Tibial nerve (tissue), 4 donors: ENCODE results near the gene RFX4. TPM values are rescaled to one million over a fixed set of nuclear protein-coding genes. Genes with fewer than 3 reads are reported as not detected.

ENCODE experiments used
- DNase-seq, 2 donors: peaks; one replicate each; pipeline ENCODE4 v3.0.0-alpha.2; 2019; ENCODE audit warnings: low spot score in 2 of 2
- H3K27ac ChIP-seq, 4 donors: fragments of 200-600 bp; sonication (generic) in 3 of 4; one replicate each; pipeline ENCODE4 v1.5.1; 2017 to 2019; ENCODE audit warnings: mild to moderate bottlenecking in 1 of 4
- H3K27me3 ChIP-seq, 2 donors: fragments of 200-600 bp; sonication (generic) in 1 of 2; one replicate each; pipeline versions ENCODE4 v1.5.1 to v1.6.0; 2017 to 2019
- H3K36me3 ChIP-seq, 3 donors: fragments of 200-600 bp; sonication (generic); one replicate each; pipeline ENCODE4 v1.5.1; 2018 to 2019
- H3K4me1 ChIP-seq, 4 donors: fragments of 200-600 bp; sonication (generic) in 3 of 4; one replicate each; pipeline ENCODE4 v1.5.1; 2017 to 2019
- H3K4me3 ChIP-seq, 4 donors: fragments of 200-600 bp; sonication (generic) in 3 of 4; one replicate each; pipeline ENCODE4 v1.5.1; 2017 to 2019; ENCODE audit warnings: mild to moderate bottlenecking in 1 of 4, moderate library complexity in 1 of 4
- H3K9me3 ChIP-seq, 4 donors: fragments of 200-600 bp; sonication (generic) in 3 of 4; one replicate each; pipeline ENCODE4 v1.5.1; 2017 to 2019
- CTCF ChIP-seq, 5 experiments: fragments of 200-600 bp in 3 of 5; fragments of 450-650 bp in 2 of 5; sonication (generic) in 3 of 5; IDR thresholded peaks; one replicate each; pipeline ENCODE4 v1.5.1; 2016 to 2019; ENCODE audit warnings: antibody characterized with exemption in 5 of 5, mild to moderate bottlenecking in 3 of 5, moderate library complexity in 2 of 5
- EP300 ChIP-seq, 2 donors: sonication (generic); formaldehyde crosslinking; IDR thresholded peaks; one replicate each; pipeline ENCODE4 v1.6.1; 2017; ENCODE audit warnings: antibody characterized with exemption in 2 of 2, mild to moderate bottlenecking in 1 of 2
- POLR2A ChIP-seq, 2 donors: fragments of 450-650 bp; IDR thresholded peaks; one replicate each; pipeline ENCODE4 v1.6.1; 2017; ENCODE audit warnings: antibody characterized with exemption in 2 of 2, mild to moderate bottlenecking in 2 of 2, moderate library complexity in 2 of 2
- WGBS, 2 donors: methylation state at CpG; one replicate each; pipeline ENCODE4 v1.1.5; 2018; 5-methylcytosine and 5-hydroxymethylcytosine counted together
- total RNA-seq, 4 donors: library from RNA; depleted of rRNA; stranded (reverse); fragments of >200 nt; gene quantifications; one replicate each; pipeline ENCODE4 v1.1.0, GENCODE V29; 2016

Gene RFX4
- total RNA-seq, 4 donors from 2014 or later = not detected

GRCh38 chr12:106670131-106670530 lies 87.3 kb downstream of the RFX4 start:
- no peak for TF ChIP-seq POLR2A (IDR thresholded peaks at IDR 0.05)
- no peak for TF ChIP-seq EP300 (IDR thresholded peaks at IDR 0.05)
- no peak for TF ChIP-seq CTCF (IDR thresholded peaks at IDR 0.05)
- WGBS, 2 donors = 77 to 81% methylated on average over 3 of the region's 3 CpGs
- no peaks in the 10 kb centered on the region for H3K9me3 ChIP-seq
- H3K4me3 ChIP-seq = no peak overlapping the region
- H3K27ac ChIP-seq = no peak overlapping the region
- H3K27me3 ChIP-seq = no peaks in the 10 kb centered on the region
- no peaks in the 10 kb centered on the region for H3K36me3 ChIP-seq
- peaks cover 0 to 5% (median 0%) of the 10 kb centered on the region in 4 donors for H3K4me1 ChIP-seq
- no peak for DNase-seq

- Histone ChIP-seq H3K4me3 (no peak overlapping the region), H3K27me3 (no peaks in the 10 kb centered on the region), H3K36me3 (no peaks in the 10 kb centered on the region), H3K9me3 (no peaks in the 10 kb centered on the region), H3K4me1 (peaks cover 0 to 5% (median 0%) of the 10 kb centered on the region in 4 donors), H3K27ac (no peak overlapping the region)
- WGBS, 2 donors = 88 to 91% methylated on average over 6 of the region's 6 CpGs
- DNase-seq = no peak
- TF ChIP-seq POLR2A (IDR thresholded peaks at IDR 0.05) = no peak
- no peak for TF ChIP-seq CTCF (IDR thresholded peaks at IDR 0.05)
- no peak for TF ChIP-seq EP300 (IDR thresholded peaks at IDR 0.05)
Measured at GRCh38 chr12:106671840-106672239, 89.0 kb downstream of the RFX4 start.

DNA sequence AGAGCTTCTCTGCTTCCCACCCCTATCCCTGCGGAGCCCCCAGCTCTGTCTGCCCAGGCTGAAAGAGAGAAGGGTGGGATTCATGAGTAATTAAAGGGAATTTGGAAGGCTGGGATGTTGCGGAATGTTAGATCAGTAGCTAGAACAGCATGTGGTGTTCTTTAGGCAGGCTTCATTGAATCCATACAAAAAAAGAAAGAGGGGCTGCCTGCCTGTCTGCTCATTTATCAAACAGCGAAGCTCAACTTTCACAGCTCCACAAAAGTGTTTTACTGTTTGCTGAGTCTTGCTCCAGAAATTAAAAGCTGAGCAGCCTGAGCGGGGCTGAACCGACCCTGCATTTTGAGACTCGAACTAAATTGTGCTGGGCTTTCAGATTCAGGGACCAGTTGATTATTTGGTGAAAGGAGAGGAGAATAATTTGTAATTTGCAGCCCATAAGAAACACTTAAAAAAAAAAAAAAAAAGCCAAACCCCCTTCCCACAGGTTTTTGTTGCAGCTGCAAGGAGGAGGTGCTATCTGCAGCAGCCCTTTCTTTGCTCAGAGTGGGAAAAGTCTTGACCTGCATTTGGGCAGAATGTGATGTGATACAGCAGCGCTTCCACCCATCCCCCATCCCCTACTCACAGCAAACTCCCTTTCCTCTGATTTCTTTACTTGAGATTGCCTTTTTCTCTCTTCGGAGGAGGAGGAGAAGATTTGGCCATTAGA lies 89.7 kb downstream of the RFX4 start:
- no peak overlapping the region for H3K4me3 ChIP-seq
- WGBS, 2 donors = 35 to 37% methylated on average over 8 of the region's 8 CpGs
- TF ChIP-seq CTCF (IDR thresholded peaks at IDR 0.05) (no peak), EP300 (IDR thresholded peaks at IDR 0.05) (no peak), POLR2A (IDR thresholded peaks at IDR 0.05) (no peak)
- no peaks in the 10 kb centered on the region for H3K9me3 ChIP-seq
- no peaks in the 10 kb centered on the region for H3K36me3 ChIP-seq
- H3K4me1 ChIP-seq = peaks cover 0 to 5% (median 0%) of the 10 kb centered on the region in 4 donors
- no peak for DNase-seq
- H3K27me3 ChIP-seq = no peaks in the 10 kb centered on the region
- H3K27ac ChIP-seq = no peak overlapping the region

DNA sequence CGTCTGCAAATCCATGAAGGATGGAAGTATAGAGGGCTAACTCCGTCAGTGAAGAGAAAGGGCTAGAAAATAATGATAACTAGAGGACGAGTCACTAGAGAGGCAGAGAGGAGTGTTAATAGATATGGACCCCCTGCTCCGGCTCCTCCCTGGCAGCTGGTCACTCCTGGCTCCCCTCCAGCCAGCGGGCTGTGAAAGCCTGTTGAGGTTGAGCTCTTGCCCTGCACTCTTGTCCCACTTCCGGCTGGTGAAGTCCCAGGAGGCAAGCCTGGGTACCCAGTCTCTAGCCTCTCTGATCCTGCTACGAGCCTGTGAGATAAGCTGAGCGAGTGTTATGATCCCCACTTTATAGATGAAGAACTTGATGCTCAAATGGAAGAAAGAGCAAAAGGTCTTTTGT lies 90.3 kb downstream of the RFX4 start:
- 40% methylated on average over 8 of the region's 8 CpGs for WGBS, 2 donors
- H3K27ac ChIP-seq = no peak overlapping the region
- peaks cover 0 to 5% (median 0%) of the 10 kb centered on the region in 4 donors for H3K4me1 ChIP-seq
- H3K4me3 ChIP-seq = no peak overlapping the region
- no peak for DNase-seq
- no peaks in the 10 kb centered on the region for H3K27me3 ChIP-seq
- H3K9me3 ChIP-seq = no peaks in the 10 kb centered on the region
- no peaks in the 10 kb centered on the region for H3K36me3 ChIP-seq
- no peak for TF ChIP-seq POLR2A (IDR thresholded peaks at IDR 0.05)
- TF ChIP-seq EP300 (IDR thresholded peaks at IDR 0.05) = no peak
- TF ChIP-seq CTCF (IDR thresholded peaks at IDR 0.05) = no peak

DNA sequence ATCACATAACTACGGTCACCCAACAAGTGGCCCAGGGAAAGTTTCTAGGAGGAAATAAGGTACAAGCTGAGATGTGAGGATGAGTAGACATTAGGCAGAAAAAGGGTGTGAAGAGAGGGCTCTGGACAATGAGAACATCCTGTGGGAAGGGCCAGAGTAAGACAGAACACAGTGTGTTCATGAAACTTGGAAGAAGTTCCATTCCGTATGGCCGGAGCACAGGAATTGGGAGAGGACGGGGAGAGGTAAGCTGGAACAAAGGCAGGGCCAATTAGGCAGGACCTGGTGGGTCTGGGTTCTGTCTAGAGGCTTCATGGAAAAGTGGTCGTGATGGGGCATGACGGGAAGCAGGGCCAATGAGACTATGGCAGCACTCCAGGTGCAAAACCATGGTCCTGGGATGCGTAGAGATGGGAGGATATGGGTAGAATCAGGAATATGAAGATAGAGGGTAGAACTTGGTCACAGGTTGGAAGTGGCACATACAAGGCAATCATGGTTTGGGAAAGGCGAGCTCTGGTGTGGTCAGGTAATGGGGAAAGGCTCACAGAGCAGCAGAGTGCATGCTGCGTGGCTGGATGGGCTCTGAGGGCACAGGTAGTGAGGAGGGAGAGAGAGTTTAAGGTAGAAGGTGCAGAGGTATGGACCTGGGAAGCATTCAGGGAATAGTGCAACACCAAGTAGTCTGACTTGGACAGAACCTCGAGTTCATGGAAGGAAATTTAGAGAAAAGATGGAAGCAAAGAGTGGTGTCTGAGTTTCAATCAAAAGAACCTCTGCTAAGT lies 93.0 kb downstream of the RFX4 start:
- H3K9me3 ChIP-seq = no peaks in the 10 kb centered on the region
- no peak for DNase-seq
- WGBS, 2 donors = 90 to 92% methylated on average over 10 of the region's 10 CpGs
- no peak overlapping the region for H3K27ac ChIP-seq
- TF ChIP-seq POLR2A (IDR thresholded peaks at IDR 0.05) (no peak), EP300 (IDR thresholded peaks at IDR 0.05) (no peak), CTCF (IDR thresholded peaks at IDR 0.05) (no peak)
- H3K27me3 ChIP-seq = no peaks in the 10 kb centered on the region
- peaks cover 0 to 5% (median 0%) of the 10 kb centered on the region in 4 donors for H3K4me1 ChIP-seq
- H3K36me3 ChIP-seq = no peaks in the 10 kb centered on the region
- no peak overlapping the region for H3K4me3 ChIP-seq
